Activated T-cell treated with anti-CD3 and anti-CD28 coated beads, Interleukin-2, amount 50 U/mL, for 1 hour (primary cell): ENCODE measurements around the gene NDE1.
"Not testable (repeated sequence)": the region's sequence is repeated elsewhere in the genome, so short reads cannot be mapped to it uniquely, and the experiment has no call there.

Experiments used
- DNase-seq: peaks from one replicate; pipeline ENCODE4 v3.0.0-alpha.2; 2020

The NDE1 gene

DNA sequence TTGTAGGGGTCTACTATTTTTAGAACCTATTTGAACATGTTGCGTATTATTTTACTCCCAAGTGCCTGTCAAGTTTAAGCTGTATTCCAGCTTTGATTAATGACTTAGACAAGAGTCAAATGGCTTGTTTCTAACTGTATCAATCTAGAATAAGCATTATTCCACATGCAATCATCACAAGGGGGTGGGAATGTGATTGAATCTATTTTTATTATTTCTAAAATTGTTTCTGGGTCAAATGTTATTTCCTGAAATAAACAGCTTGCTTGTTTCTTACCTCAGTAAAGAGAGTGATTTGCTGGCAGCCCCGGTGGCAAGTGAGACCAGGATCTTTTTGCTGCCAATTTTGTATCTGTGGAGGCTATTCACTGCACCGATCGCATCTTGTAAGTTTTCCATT is 28.6 kb upstream of the NDE1 start:
- DNase-seq: no peak

DNA sequence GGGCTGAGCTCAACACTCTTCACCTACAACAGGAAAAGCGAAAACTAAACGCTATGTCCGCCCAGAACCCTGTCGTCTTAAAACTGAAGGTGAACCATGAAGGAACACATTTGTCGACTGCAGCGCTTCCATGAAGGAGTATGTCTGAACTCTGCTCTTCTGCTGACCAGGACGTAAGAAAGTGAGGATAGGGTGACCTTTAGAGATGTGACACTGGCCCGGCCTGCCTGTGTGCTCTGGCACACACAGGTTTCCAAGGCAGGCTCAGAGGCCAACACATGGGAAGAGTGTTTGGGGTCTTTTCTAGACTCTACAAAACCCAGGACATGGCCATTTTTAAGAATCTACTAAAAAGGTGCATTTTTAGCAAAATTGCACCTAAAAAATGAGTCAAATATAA is 28.2 kb upstream of the NDE1 start:
- DNase-seq: no peak

DNA sequence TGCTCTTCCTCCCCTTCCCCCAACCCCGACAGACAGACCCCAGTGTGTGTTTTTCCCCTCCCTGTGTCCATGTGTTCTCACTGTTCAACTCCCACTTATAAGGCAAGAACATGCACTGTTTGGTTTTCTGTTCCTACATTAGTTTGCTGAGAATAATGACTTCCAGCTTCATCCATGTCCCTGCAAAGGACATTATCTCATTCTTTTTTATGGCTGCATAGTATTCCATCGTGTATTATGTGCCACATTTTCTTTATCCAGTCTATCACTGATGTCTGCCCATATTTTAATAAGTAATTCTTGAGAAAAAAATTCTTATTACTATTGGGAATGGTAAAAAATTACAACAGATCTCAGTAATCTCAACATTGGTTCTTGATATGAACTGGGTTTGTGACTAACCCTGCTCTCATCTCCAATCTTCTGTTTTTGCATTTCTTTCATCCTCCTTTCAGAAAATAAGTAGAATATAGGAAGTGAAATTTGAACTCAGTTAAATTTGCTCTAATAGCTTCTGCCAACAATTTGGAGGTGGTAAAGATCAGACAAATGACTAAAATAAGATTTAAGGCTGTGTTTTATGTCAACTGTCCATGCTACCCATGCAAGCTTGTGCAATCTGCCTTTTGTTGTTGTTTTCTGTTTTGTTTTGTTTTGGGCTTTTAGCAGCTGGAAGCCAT is 18.2 kb upstream of the NDE1 start:
- no peak for DNase-seq

DNA sequence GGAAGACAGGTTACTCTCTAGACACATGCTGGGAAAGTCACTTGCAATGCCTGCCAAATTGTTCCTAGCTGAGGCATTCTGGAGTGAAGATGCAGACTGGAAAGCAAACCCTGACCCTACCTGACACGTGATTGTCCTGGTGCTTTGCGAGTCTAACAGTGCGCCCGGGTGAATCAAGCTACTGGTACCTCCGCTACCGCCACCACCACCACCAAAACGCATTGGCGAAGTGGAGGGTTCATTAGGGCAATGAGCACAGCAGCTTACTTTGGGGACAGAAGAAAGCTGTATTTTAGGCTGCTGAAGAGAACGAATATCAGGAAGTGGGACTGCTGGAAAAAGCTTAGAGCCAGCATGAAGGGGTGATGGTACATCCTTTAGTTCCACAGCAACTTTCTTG is 14.1 kb upstream of the NDE1 start:
- DNase-seq: no peak

DNA sequence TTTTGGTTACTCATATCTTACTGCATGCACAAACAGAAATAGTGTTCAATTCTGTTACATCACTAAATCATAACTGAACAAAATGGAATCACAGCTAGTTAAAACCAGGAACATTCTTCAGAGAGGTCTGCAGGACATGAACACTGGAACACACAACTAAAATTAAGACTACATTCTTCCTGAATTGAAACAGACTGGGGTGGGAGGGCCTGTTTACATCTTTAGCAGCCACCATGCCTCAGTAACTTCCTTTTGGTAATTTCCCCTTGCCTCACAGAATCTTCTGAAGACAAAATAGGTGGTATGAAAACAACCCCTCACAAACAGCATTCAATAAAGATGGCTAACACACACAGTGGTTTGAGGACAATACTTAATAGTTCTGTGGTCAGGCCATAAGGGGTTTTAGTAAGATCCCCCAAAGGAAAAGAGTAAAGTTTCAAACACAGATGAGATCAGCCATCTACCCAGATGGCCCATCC is 13.6 kb upstream of the NDE1 start:
- no peak for DNase-seq

- DNase-seq: peak; percentile 27
Measured at GRCh38 chr16:15639061-15639568, 10.9 kb upstream of the NDE1 start.

GRCh38 chr16:15640966-15641365 is 9.1 kb upstream of the NDE1 start:
- DNase-seq: no peak

GRCh38 chr16:15641753-15642556 is 8.1 kb upstream of the NDE1 start:
- DNase-seq: no peak

DNA sequence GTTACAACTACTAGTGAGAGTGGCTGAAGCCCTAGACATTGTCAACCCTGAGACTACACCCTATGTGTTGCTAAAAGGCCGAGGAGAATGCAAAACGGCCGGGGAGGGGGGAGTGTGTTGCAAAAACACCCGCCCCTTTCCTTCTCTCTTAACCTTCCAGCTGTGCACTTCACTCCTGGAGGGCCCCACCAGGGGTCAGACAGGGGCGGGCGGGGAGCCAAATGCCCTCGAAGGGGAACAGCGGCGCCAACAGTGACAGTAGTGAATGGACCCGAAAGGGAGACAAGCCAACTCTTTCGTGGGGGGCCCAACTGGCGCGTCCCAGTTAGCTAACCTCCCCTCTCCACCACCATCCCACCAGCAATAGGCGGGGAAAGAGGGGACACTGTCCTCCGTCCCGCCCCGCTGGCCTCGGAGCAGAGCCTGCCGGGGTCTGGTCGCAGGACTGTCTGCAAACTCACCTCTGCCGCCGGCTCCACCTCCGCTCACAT is 7.4 kb upstream of the NDE1 start:
- DNase-seq: peak; percentile 83

GRCh38 chr16:15643048-15643945 is 6.7 kb upstream of the NDE1 start, which contains the start of gene MARF1:
TSS of gene MARF1 (minus strand) at chr16:15643154. CDS start at chr16:15639233, 3,921 bp downstream.
- DNase-seq: peak; percentile 99

GRCh38 chr16:15643946-15644250 is 6.1 kb upstream of the NDE1 start:
- no peak for DNase-seq

DNA sequence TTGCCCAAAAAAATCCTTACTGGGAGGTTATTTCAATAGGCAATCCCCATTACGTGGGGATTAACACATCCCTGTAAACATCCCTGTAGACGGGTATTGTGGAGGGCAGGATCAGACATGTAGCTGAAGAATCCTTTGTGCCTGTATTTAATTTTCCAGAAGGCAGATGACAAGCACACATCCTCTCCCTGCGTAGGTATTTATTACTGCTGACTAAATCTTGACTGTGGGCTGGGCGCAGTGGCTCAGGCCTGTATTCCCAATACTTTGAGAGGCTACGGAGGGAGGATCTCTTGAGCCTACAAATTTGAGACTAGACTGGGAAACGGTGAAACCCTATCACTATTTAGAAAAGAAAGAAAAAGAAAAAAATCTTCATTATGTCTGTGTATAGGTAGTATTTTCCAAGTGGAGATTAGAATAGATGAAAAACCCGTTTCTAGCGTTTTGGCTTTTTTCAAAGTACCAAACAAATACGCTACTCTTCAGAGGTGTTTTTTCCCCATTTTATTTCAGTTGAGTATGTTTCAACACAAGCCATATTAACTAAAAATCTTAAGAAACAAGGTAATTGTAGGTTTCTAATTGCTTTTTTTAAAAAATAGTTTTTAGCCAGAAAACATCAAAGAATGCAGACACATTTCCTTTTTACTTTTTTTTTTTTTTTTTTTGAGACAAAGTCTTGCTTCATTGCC is 5.6 kb upstream of the NDE1 start:
- no peak for DNase-seq

GRCh38 chr16:15644962-15645465 is 5.0 kb upstream of the NDE1 start:
- not testable (repeated sequence) for DNase-seq

GRCh38 chr16:15646557-15647293 is 3.3 kb upstream of the NDE1 start:
- DNase-seq: not testable (repeated sequence)

DNA sequence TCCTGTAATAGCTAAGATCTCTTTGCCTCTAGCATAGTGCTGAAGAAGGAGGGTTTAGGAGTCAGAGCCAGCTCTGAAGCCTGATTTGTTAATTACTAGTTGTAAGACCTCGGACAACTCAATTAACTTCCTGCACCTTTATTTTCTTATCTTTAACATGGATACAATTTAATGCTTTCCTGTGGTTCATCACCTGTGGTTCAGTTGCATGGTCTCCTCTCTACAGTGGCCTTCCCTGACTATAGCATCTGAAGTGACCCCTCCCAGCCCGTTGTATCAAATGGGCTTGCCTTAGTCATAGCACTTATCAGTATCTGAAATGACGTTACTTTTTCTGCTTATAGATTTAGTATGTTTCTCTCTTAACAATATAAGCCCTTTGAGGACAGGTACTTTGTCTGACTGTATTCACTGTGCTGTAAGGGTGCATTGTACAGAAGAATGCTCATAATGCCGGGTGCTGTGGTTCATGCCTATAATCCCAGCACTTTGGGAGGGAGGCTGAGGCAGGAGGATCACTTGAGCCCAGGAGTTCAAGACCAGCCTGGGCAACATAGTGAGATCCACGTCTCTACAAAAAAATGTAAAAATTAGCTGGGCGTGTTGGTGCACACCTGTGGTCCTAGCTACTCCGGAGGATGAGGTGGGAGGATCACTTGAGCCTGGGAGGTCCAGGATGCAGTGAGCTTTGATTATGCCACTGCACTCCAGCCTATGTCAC is 2.6 kb upstream of the NDE1 start:
- DNase-seq: no peak

- no peak for DNase-seq
Measured at GRCh38 chr16:15648135-15648730, 1.8 kb upstream of the NDE1 start.

DNA sequence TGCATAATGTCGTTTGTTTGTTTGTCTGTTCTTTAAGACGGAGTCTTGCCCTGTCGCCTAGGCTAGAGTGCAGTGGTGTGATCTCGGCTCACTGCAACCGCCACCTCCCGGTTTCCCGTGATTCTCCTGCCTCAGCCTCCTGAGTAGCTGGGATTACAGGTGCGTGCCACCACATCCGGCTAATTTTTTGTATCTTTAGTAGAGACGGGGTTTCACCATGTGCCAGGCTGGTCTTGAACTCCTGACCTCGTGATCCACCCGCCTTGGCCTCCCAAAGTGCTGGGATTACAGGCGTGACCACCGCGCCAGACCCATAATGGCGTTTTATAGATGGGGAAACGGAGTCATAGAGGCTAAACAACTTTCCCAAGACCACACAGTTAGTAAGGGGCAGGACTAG is 734 bp upstream of the NDE1 start:
- DNase-seq: not testable (repeated sequence)

GRCh38 chr16:15649727-15650018 is 372 bp upstream of the NDE1 start:
- DNase-seq: no peak

GRCh38 chr16:15650698-15651171 is 690 bp downstream of the NDE1 start:
- peak; percentile 47 for DNase-seq

DNA sequence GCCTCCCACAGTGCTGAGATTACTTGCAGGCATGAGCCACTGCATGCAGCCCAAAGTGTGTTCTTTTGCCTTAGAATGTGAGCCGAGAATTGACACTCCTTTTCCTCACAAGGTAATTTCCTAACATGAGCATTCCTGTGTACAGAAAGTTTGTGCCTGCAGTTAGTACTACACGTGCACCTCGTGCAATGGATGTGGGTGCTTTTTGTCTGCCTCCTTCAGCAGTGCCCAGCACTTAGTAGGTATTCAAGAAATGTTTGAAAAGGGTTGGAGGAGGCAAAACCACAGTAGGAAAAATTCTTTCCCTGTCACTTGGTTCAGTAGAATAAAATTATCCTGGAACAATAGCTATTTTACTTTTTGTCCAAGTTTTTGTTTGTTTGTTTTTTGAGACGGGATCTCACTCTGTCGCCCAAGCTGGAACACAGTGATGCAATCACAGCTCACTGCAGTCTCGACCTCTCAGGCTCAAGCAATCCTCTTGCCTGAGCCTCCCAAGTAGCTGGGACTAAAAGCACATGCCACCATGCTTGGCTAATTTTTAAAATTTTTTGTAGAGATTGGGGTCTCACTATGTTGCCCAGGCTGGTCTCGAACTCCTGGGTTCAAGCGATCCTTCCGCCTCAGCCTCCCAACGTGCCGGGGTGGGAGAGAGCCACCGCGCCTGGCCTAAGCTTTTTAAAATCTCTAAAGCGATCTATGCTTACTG is 2.4 kb downstream of the NDE1 start:
- no peak for DNase-seq
